ENCODE measurements around the gene ANKIB1. TPM values are rescaled to one million over a fixed set of nuclear protein-coding genes. Genes with fewer than 3 reads are reported as not detected.

Gene ANKIB1
- total and polyA plus RNA-seq, 9 of the 15 experiments (the other 6 are each of a cell fraction or from before 2014, with no cell fraction given), result 5.9 to 25.2 (median 16.1) TPM

DNA sequence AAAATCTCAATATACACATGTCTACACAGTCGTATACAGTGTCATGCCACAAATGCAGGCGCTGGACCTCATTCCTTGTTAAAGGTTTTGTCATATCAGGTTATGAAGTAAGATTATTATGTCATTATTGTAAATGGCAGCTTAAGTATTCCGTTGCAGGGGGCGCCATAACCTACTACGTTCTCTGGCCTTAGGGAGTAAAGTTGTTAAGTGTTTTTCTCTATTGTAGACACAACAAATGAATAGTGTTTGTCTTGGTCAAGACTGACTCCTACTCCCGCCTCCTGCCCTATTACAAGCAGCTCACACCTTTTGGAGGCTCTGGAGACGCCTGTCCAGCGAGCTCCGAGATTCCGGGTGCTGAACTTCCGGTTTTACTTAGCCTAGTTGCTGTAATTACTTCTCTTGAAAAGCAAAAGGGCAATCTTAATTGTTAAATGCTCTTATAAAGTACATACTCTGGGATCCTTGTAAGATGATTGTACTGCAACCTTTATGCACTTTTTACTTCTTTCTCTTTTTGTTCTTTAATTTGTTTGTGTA is 202.5 kb downstream of the ANKIB1 start:
- FAIRE-seq, result peak; percentile 80
- intact Hi-C loops (cut with micrococcal nuclease), result loop anchor here (5.0 to 10.0 kb wide), 2 partner anchors 201 to 803 kb away; partner anchors contain the start of genes ANKIB1 and KRIT1
- TF ChIP-seq ESRRA (IDR thresholded peaks at IDR 0.05; ENCODE audit: borderline replicate concordance, low read depth) (0 out of 2 replicates have a peak, but pooled peaks have one; percentile 11), HDAC6 (IDR thresholded peaks at IDR 0.05; ENCODE audit: low read depth, low read length) (no peak), SMARCC2 (IDR thresholded peaks at IDR 0.05; ENCODE audit: low read depth) (peak; percentile 80), HDAC3 (IDR thresholded peaks at IDR 0.05; ENCODE audit: borderline replicate concordance, partially characterized antibody) (peak; percentile 34), MTA2 (IDR thresholded peaks at IDR 0.05; ENCODE audit: low read depth) (no peak), PRDM10 (IDR thresholded peaks at IDR 0.05; ENCODE audit: partially characterized antibody) (peak; percentile 46), E2F4 (CRISPR knock-in tag; IDR thresholded peaks at IDR 0.05; ENCODE audit: low read depth) (no peak), TEAD2 (tag; IDR thresholded peaks at IDR 0.05) (no peak)
- TF ChIP-seq, protein P1, sequence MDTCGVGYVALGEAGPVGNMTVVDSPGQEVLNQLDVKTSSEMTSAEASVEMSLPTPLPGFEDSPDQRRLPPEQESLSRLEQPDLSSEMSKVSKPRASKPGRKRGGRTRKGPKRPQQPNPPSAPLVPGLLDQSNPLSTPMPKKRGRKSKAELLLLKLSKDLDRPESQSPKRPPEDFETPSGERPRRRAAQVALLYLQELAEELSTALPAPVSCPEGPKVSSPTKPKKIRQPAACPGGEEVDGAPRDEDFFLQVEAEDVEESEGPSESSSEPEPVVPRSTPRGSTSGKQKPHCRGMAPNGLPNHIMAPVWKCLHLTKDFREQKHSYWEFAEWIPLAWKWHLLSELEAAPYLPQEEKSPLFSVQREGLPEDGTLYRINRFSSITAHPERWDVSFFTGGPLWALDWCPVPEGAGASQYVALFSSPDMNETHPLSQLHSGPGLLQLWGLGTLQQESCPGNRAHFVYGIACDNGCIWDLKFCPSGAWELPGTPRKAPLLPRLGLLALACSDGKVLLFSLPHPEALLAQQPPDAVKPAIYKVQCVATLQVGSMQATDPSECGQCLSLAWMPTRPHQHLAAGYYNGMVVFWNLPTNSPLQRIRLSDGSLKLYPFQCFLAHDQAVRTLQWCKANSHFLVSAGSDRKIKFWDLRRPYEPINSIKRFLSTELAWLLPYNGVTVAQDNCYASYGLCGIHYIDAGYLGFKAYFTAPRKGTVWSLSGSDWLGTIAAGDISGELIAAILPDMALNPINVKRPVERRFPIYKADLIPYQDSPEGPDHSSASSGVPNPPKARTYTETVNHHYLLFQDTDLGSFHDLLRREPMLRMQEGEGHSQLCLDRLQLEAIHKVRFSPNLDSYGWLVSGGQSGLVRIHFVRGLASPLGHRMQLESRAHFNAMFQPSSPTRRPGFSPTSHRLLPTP (IDR thresholded peaks at IDR 0.05; ENCODE audit: borderline replicate concordance, extremely low read depth, insufficient read length), result no peak

More for the DNA sequence above, 202.5 kb downstream of the ANKIB1 start:
- no peaks in the 10 kb centered on the region for H3K9me1 ChIP-seq (ENCODE audit: control insufficient read depth, insufficient read depth, low read length)
- no peaks in the 10 kb centered on the region for H4K20me1 ChIP-seq (replicated peaks; ENCODE audit: control insufficient read depth, insufficient read depth, low read length)
- peaks cover 5 to 6% of the 10 kb centered on the region in 2 experiments; a peak in 2 of 5 replicates for H3K4me1 ChIP-seq (replicated peaks in 1 of 2; ENCODE audit: control insufficient read depth in 2 of 2, insufficient read depth in 2 of 2, low read length in 2 of 2)
- peaks cover 46% of the 10 kb centered on the region for H3K36me3 ChIP-seq (ENCODE audit: control insufficient read depth, insufficient read depth, low read length)
- peak overlapping the region; percentile 95 for H3K27ac ChIP-seq (ENCODE audit: extremely low read depth, low read depth, low read length)
- peak overlapping the region; percentile 95 for H2AFZ ChIP-seq (ENCODE audit: low read depth, low read length)
- ATAC-seq, result peak; percentile 79
- H3K79me2 ChIP-seq (ENCODE audit: control insufficient read depth, insufficient read depth, low read length), result peaks cover 28% of the 10 kb centered on the region
- 2% methylated on average over 11 of the region's 11 CpGs for WGBS (ENCODE audit: insufficient coverage, low coverage, missing lambda C conversion rate)
- peak overlapping the region; percentile 95 for H3K4me3 ChIP-seq
- in situ Hi-C loops (cut with MboI), result loop anchor here (10.0 kb wide), 1 partner anchor 573 kb away; no protein-coding TSS in a partner anchor
- POLR2A ChIA-PET, result interaction anchor here (0.6 to 2.9 kb wide), 9 partner anchors 10 to 603 kb away, joined by 3 to 15 read pairs (median 5); partner anchors contain the start of genes CYP51A1, PEX1 and RBM48
- CTCF ChIA-PET (ENCODE audit: low intra/inter-chr PET ratio), result interaction anchor here (3.2 kb wide), 1 partner anchor 568 kb away, joined by 15 read pairs; the partner anchor contains the start of gene MTERF1
- peak overlapping the region; percentile 94 to 97 for H3K9ac ChIP-seq (ENCODE audit: insufficient read depth in 1 of 2, low read depth in 2 of 2, low read length in 2 of 2)
- BruUV-seq (replicated peaks), result TSS peak; percentile 52
- H3K27me3 ChIP-seq (ENCODE audit: control insufficient read depth in 2 of 2, insufficient read depth in 2 of 2, low read length in 2 of 2), result no peaks in the 10 kb centered on the region
- peak; percentile 60 to 81 (median 66) for DNase-seq (ENCODE audit: extremely low read depth in 1 of 4, low spot score in 3 of 4)
- H3K4me2 ChIP-seq (ENCODE audit: insufficient read depth, low read length), result peak overlapping the region; percentile 86
- no peaks in the 10 kb centered on the region; the same call in 1 of the 2 replicates for H3K9me3 ChIP-seq (replicated peaks; ENCODE audit: control insufficient read depth, insufficient read depth, low read depth, low read length)

All from K562 (cell line).